DND-41 (cell line): ENCODE data around the gene TMEM217.

Experiments
- ATAC-seq: fragments of 200-7000 bp; cut with Tn5 transposase; 3 replicates; pipeline ENCODE4 v1.9.1; 2021; ENCODE audit warnings: low read depth; ENCODE audit not compliant: insufficient read depth
- DNase-seq: peaks from one replicate; pipeline ENCODE4 v3.0.0-alpha.2; 2020
- H2AFZ ChIP-seq: 2 replicates; pipeline ENCODE4 v1.6.0; 2012; ENCODE audit warnings: low read depth, low read length
- H3K27ac ChIP-seq: 2 replicates; pipeline ENCODE4 v1.5.1; 2012; ENCODE audit warnings: low read length, inconsistent platforms
- H3K27me3 ChIP-seq: fragments of 200-600 bp; sonication (generic); 2 replicates; pipeline ENCODE4 v1.6.0; 2012; ENCODE audit warnings: low read length, mild to moderate bottlenecking, inconsistent platforms; ENCODE audit not compliant: insufficient read depth, poor library complexity
- H3K36me3 ChIP-seq: 2 replicates; pipeline ENCODE4 v1.5.1; 2012; ENCODE audit warnings: low read length, inconsistent platforms; ENCODE audit not compliant: insufficient read depth
- H3K4me1 ChIP-seq: 2 replicates; pipeline ENCODE4 v1.5.1; 2012; ENCODE audit warnings: mild to moderate bottlenecking, low read length; ENCODE audit not compliant: insufficient read depth
- H3K4me2 ChIP-seq: 2 replicates; pipeline ENCODE4 v1.6.0; 2012; ENCODE audit warnings: mild to moderate bottlenecking, moderate library complexity, low read length, inconsistent platforms; ENCODE audit not compliant: insufficient read depth
- H3K4me3 ChIP-seq, 2 experiments: fragments of 200-600 bp in 1 of 2; shearing (Covaris generic) in 1 of 2; 2 replicates each; pipeline ENCODE4 v1.5.1; 2012 to 2016; ENCODE audit warnings: inconsistent platforms in 2 of 2, low read length in 2 of 2, mild to moderate bottlenecking in 2 of 2, low read depth in 1 of 2, moderate library complexity in 1 of 2
- H3K79me2 ChIP-seq: 2 replicates; pipeline ENCODE4 v1.6.0; 2012; ENCODE audit warnings: low read length, inconsistent platforms; ENCODE audit not compliant: insufficient read depth
- H3K9ac ChIP-seq: 2 replicates; pipeline ENCODE4 v1.6.0; 2012; ENCODE audit warnings: low read depth, mild to moderate bottlenecking, inconsistent platforms, low read length, moderate library complexity
- H3K9me3 ChIP-seq: 2 replicates; pipeline ENCODE4 v1.5.1; 2012; ENCODE audit warnings: low read length, moderate library complexity, mild to moderate bottlenecking, inconsistent platforms; ENCODE audit not compliant: insufficient read depth, severe bottlenecking
- H4K20me1 ChIP-seq: 2 replicates; pipeline ENCODE4 v1.6.0; 2012; ENCODE audit warnings: low read length; ENCODE audit not compliant: insufficient read depth
- EZH2 ChIP-seq: IDR thresholded peaks from 3 replicates; pipeline ENCODE4 v1.6.1; 2012; ENCODE audit warnings: borderline replicate concordance, low read depth, mild to moderate bottlenecking, moderate library complexity, low read length, inconsistent platforms; ENCODE audit not compliant: severe bottlenecking
- TF ChIP-seq, protein P1 (sequence below): IDR thresholded peaks from 2 replicates; pipeline ENCODE4 v1.5.1; 2012; ENCODE audit warnings: borderline replicate concordance, low read length, moderate library complexity, mild to moderate bottlenecking; ENCODE audit not compliant: poor library complexity, severe bottlenecking; ENCODE audit errors: extremely low read depth

The TMEM217 gene

DNA sequence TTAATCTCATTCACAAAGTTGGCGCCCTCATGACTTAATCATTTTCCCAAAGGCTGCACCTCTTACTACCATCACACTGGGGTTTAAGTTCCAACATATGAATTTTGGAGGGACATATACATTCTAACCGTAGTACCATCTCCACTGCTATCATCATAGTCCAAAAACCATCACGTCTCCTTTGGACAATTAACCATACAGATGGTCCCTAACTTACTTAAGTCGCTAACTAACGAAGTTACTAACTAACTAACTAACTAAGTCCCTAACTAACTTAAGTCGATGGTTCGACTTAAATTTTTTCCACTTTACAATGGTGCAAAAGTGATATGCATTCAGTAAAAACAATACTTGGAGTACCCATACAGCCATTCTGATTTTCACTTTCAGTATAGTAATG is 24.4 kb downstream of the TMEM217 start:
- peaks cover 2% of the 10 kb centered on the region for H3K79me2 ChIP-seq
- no peaks in the 10 kb centered on the region for H4K20me1 ChIP-seq
- H3K9ac ChIP-seq, result no peak overlapping the region
- H3K27ac ChIP-seq, result no peak overlapping the region
- no peak for TF ChIP-seq EZH2
- TF ChIP-seq, protein P1, sequence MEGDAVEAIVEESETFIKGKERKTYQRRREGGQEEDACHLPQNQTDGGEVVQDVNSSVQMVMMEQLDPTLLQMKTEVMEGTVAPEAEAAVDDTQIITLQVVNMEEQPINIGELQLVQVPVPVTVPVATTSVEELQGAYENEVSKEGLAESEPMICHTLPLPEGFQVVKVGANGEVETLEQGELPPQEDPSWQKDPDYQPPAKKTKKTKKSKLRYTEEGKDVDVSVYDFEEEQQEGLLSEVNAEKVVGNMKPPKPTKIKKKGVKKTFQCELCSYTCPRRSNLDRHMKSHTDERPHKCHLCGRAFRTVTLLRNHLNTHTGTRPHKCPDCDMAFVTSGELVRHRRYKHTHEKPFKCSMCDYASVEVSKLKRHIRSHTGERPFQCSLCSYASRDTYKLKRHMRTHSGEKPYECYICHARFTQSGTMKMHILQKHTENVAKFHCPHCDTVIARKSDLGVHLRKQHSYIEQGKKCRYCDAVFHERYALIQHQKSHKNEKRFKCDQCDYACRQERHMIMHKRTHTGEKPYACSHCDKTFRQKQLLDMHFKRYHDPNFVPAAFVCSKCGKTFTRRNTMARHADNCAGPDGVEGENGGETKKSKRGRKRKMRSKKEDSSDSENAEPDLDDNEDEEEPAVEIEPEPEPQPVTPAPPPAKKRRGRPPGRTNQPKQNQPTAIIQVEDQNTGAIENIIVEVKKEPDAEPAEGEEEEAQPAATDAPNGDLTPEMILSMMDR, result no peak
- no peak for DNase-seq
- no peak overlapping the region for H3K4me2 ChIP-seq
- no peak overlapping the region for H2AFZ ChIP-seq
- no peaks in the 10 kb centered on the region for H3K36me3 ChIP-seq
- no peaks in the 10 kb centered on the region for H3K4me1 ChIP-seq
- no peaks in the 10 kb centered on the region for H3K27me3 ChIP-seq
- H3K4me3 ChIP-seq, result no peak overlapping the region
- no peak for ATAC-seq
- H3K9me3 ChIP-seq, result no peaks in the 10 kb centered on the region

DNA sequence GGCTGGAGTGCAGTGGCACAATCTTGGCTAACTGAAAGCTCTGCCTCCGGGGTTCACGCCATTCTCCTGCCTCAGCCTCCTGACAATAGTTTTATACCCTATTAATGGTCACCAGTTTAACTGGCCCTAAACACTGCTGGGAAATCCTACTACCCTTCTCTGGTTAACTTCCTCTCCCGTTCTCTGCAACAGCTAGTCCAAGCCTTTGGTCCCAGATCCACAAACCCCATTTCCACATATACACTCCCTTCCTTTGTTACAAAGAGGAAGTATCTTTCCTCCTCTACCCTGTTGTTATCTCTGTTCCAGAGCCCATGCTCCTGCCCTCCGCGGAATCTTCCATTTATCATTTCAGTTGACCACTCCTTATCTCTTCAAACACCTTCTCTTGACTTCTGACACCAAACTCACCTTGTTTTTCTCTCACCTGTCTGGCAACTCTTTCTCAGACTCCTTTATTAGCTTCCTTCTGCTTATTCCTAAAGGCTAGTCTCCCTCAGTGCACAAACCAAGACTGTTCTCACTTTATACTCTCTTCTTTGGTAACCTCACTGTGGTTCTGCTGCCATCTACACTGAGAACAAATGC is 25.4 kb downstream of the TMEM217 start:
- TF ChIP-seq EZH2, result no peak
- TF ChIP-seq, protein P1, result no peak
- H3K36me3 ChIP-seq, result no peaks in the 10 kb centered on the region
- no peaks in the 10 kb centered on the region for H3K27me3 ChIP-seq
- H2AFZ ChIP-seq, result no peak overlapping the region
- peaks cover 2% of the 10 kb centered on the region; the same call in 1 of the 2 replicates for H3K79me2 ChIP-seq
- no peak overlapping the region for H3K27ac ChIP-seq
- H4K20me1 ChIP-seq, result no peaks in the 10 kb centered on the region
- H3K9ac ChIP-seq, result no peak overlapping the region
- DNase-seq, result no peak
- H3K4me1 ChIP-seq, result no peaks in the 10 kb centered on the region
- H3K9me3 ChIP-seq, result no peaks in the 10 kb centered on the region
- no peak for ATAC-seq
- H3K4me2 ChIP-seq, result no peak overlapping the region
- no peak overlapping the region for H3K4me3 ChIP-seq

DNA sequence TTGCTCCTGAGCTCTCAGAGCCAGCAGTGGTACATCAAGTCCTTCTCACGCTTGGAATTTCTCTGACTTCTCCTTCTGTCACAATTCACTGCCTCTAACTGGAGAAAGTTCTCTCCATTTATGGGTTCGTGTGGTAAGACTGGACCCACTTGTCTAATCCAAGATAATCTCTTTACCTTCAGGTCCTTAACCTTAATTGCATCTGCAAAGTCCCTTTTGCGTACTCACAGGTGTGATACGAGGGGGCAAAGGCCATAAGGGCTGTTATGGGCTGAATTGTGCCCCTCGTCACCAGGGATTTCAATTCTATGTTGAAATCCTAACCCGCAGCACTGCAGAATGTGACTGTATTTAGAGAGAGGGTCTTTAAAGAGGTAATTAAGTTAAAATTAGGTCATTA is 27.8 kb downstream of the TMEM217 start:
- H3K27ac ChIP-seq, result no peak overlapping the region
- H3K27me3 ChIP-seq, result no peaks in the 10 kb centered on the region
- no peak overlapping the region for H3K9ac ChIP-seq
- no peaks in the 10 kb centered on the region for H3K79me2 ChIP-seq
- DNase-seq (no peak), ATAC-seq (no peak)
- H3K4me1 ChIP-seq, result no peaks in the 10 kb centered on the region
- TF ChIP-seq, protein P1, result no peak
- TF ChIP-seq EZH2, result no peak
- no peak overlapping the region for H3K4me3 ChIP-seq
- H3K9me3 ChIP-seq, result no peaks in the 10 kb centered on the region
- no peak overlapping the region for H3K4me2 ChIP-seq
- no peak overlapping the region for H2AFZ ChIP-seq
- no peaks in the 10 kb centered on the region for H4K20me1 ChIP-seq
- no peaks in the 10 kb centered on the region for H3K36me3 ChIP-seq
